HuH-7.5 (cell line): Measurements from ENCODE around the gene CDKN2D.

Experiments used
- DNase-seq: peaks from one replicate; pipeline ENCODE4 v3.0.0; 2011; ENCODE audit warnings: low spot score

Gene CDKN2D

DNA sequence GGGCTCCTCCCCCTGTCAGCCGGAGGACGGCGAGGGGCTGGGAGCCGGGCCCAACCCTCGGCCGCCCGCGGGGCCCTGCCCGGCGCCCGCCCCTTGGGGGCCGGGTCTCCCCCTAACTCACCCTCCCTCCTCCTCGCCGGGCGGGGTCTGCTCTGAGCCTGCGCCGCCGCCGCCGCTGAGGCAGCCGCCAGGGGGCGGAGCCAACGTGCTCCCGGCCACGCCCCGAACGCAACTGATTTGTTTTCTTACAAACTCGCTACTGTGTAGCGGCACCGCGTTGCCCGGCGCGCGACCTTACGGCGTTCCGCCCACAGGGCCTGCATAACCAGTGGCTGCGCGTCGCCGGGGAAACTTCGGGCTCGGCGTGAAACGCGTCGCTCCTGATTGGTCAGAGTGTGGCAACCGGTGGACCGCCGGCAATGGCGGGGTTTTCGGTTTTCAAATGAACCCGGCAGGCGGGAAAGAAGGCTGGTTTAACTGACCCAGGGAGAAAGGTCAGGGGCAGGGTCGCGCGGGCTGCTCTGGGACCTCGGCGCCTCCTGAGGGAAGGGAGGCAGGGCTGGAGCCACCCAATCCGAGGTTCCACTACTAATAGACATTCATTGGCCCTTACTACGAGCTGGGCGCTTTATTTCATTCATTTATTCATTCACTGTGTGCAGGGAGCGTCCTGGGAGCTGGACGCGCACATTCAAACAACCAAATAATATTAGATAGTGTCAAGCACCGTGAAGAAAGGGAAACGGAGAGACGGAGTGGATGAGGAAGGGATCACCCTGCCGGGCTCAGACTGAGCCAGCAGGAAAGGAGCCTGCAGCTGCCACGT, at the start of gene CDKN2D:
Gene CDKN2D, minus strand, starts transcription at position 154 of the 826 bp plus-strand sequence. CDS start 326 bp downstream, outside the sequence.
- DNase-seq: peak; percentile 92

DNA sequence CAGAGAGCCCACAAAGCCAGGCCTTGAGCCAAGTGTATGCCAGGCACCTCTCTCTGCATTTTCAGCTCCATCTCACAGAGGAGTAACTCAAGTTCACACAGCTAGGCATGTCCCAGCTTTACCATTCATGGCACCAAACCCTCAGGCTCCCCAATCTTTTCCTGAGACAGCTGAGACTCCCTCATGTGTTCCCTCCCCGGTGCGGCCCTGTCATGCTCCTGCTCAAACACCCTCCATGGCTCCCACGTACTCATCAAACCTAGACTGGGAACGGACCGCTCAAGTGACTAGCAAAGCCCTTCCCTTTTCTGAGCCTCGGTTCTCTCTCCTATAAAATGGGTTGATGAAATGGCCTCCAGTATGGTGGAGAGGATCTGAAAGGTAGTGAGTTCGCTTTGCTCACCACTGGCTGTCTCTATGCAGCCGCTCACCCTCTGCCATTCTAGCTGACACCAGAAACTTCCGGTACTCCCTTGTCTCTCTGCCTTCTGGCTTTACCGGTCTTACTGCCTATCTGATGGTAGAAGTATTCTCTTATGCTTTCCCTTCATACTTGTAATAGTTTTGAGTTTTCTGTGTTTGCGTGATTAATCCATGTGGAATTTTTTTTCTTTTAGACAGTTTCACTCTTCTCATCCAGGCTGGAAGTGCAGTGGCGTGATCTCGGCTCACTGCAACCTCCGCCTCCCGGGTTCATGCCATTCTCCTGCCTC, 48.8 kb upstream of the CDKN2D start:
- no peak for DNase-seq

DNA sequence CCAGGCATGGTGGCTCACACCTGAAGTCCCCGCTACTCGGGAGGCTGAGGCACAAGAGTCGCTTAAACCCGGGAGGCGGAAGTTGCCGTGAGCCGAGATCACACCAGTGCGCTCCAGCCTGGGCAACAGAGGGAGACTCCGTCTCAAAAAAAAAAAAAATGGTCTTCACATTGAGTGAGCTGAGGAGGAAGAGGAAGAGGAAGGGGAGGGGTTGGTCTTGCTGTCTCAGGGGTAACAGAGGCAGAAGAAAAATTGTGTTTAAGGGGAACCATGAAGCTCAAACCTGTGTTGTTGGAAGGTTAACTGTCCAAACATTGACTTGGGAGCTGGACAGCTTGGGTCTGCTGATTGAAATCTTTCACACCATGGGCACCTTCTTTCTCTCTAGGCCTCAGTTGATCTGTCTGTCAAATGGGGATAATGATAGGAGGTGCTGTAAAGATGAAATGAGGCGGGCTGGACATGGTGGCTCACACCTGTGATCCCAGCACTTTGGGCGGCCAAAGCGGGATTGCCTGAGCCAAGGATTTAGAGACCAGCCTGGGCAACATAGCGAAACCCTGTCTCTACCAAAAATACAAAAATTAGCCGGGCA, 46.7 kb upstream of the CDKN2D start:
- DNase-seq: no peak

DNA sequence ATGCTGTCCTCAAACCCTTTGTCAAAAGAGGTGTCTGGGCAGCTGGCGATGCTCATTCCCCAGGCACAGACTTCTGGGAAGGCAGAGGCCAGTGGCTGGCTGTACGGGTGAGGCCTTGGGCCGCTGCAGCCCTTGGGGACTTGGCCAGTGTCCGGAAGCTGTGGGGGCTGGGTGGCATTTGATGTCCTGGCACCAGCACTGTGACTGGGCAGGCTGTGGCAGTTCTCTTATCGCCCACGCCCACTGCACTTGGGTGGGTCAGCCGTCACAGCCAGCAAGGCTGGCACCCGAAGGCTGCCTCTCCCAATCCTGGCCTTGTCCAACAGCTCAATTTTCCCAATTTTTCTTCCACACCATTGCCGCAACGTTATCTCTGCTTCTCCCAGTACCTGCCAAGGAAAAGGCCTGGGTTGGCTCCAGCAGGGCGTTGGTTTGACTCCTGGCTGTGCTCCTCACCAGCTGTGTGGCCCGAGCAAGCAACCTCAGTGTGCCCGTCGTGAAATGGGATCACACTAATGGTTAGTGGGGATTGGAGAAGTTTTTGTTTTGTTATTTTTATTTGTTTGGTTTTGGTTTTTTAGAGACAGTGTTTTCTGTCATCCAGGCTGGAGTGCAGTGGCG, 43.8 kb upstream of the CDKN2D start:
- no peak for DNase-seq

DNA sequence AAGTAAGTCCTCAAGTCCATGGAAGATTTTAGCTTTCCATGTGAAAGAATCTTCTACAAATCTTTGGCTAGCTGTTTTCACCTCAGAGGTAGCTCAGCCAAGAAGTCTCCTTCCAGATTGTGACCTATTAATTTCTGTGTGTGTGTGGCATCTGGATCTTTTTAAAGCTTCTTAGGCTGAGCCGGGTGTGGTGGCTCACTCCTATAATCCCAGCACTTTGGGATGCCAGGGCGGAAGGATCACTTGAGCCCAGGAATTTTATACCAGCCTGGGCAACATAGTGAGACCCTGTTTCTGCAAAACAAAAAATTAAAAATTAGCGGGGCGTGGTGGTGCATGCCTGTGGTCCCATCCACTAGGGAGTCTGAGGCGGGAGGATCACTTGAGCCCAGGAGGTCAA, 43.1 kb upstream of the CDKN2D start:
- no peak for DNase-seq

DNA sequence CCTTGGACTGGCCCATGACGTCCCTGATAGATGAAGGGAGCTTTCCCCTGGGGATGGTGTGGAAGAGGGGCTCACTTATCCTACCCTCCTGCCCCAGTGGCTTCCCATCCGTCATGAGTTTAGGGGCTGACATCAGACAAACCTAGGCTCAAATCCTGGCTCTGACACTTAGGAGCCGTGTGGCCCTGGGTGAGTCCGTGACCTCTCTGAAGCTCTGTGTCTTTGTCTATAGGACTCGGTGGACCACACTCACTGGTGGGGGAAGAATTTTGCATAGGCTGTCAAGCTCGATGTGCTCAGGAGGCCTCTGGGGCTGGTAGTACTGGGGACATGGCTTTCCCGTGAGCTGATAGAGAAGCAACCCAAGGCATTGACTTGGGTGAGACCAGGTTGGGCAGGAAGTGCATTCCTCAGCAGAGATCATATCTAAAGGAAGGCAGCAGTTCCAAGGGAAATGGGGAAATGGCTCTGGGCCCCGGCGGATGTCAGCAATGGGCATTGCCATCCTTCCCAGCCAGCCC, 35.7 kb upstream of the CDKN2D start:
- no peak for DNase-seq

DNA sequence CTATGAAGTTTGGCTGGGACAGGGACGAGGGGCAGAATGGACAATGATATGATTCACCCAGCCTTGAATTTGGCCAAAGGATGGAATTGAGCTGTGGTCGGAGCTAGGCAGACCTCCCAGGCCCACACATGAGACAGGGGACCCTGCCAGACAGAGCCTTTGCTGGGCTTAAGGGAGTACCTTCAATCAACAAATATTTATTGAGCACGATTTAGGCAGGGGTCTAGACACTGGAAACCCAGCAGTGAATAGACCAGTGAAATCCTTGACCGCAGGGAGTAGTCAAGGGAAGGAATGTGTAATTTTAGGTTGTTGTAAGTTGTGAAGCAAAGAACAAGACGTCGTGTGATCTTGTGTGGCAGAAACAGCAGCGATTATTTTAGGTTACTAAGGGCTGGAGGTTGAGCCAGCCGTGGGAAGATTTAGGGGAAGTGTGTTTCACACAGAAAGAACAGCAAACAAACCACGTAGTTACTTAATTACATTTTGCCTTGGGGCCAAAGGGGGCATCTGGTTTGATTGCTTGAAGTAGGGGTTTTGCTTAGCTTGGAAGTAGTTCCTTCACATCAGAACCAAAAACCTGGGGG, 35.2 kb upstream of the CDKN2D start:
- no peak for DNase-seq

DNA sequence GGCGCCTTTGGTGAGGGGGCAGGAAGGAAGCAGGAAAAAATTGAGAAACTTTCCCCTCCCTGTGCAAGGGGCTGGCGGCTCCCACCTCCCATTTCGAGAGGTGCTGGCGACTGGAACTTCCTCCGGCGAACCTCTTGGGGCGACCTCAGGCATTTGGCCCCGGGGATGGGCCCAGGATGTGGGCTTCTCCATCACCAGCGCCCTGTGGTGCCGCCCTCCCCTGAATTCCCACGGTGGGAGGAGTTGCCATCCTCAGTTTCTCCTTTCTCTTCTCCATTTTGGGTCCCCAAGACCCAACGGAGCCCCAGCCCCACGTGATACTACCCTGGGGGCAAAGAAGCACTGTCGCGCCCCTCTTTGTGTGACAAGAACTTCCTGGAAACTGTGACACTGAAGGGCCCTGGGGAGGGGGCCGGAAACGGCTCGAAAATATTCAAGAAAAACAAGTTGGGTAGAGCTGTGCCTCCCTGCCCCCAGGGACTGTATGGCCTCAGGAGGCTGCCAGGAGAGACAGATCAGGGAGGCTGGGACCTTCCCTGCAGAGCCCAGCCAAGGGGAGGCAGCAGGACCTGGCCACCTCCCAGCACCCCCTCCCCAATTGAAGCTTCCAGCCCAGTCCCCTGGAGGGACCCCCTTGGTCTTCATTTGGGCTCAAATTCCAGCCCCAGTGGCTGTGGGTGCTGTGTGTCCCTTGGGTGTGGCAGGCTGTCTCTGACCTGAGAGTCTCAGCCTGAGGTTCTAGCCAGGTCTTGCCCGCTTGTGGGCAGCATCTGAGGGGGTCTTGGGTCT, 34.5 kb upstream of the CDKN2D start:
- DNase-seq: peak; percentile 19

DNA sequence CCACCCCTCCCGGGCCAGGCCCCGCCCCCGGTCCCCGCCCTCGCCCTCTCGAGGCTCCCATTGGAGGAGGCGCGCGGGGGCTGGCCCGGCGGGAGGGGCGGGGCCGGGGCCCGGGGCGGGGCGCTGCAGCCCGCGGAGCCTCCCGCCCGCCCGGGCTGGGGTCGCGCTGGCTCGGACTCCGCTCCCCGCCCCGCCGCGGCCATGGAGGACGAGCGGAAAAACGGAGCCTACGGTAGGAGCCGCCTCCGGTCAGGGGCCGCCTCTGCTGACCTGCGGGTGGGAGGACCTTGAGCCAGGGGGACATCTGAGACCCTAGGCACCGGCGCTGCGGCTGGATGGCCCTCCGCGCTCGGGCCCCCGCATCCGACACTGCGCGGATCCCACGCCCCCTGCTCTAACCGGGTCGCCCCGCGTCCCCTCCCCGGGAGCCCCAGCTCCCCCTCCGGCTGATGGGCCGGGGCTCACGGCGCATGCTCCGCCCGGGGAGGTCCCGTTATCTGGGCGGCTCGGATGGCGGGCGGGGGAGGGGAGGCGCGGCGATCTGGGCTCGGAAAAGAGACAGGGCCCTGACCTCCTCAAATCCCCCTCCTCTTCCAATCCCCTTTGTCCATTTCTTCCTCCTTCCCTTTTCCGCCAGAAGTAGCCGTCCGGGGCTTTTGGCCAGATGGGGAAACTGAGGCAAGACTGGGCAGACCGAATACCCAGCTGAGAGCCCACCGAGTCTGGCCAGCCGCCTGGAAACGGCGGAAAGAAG, 33.7 kb upstream of the CDKN2D start:
- peak; percentile 95 for DNase-seq

DNA sequence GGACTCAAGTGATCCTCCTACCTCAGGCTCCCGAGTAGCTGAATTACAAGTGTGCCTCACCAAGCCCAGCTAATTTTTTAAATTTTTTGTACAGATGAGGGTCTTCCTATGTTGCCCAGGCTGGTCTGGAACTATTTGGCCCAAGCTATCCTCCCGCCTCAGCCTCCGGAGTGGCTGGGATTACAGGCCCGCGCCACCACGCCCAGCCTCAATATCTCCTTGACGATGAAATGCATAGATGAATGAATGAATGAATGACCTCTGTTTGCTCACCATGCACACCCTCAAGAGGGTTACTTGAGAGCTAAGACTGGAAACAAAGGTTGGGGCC, 33.2 kb upstream of the CDKN2D start:
- DNase-seq: no peak

DNA sequence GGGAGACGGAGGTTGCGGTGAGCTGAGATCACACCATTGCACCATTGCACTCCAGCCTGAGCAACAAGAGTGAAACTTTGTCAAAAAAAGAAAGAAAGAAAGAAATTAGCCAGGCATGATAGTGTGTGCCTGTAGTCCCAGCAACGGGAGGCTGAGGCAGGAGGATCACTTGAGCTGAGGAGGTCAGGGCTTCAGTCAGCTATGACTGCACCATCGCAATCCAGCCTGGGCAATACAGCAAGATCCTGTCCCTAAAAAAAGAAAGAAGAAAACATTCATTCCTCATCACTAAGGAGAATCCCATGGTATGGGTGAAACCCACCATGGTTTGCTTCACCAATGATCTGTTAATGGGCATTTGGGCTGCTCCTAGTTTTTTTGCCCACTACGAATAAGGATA, 31.4 kb upstream of the CDKN2D start:
- no peak for DNase-seq

DNA sequence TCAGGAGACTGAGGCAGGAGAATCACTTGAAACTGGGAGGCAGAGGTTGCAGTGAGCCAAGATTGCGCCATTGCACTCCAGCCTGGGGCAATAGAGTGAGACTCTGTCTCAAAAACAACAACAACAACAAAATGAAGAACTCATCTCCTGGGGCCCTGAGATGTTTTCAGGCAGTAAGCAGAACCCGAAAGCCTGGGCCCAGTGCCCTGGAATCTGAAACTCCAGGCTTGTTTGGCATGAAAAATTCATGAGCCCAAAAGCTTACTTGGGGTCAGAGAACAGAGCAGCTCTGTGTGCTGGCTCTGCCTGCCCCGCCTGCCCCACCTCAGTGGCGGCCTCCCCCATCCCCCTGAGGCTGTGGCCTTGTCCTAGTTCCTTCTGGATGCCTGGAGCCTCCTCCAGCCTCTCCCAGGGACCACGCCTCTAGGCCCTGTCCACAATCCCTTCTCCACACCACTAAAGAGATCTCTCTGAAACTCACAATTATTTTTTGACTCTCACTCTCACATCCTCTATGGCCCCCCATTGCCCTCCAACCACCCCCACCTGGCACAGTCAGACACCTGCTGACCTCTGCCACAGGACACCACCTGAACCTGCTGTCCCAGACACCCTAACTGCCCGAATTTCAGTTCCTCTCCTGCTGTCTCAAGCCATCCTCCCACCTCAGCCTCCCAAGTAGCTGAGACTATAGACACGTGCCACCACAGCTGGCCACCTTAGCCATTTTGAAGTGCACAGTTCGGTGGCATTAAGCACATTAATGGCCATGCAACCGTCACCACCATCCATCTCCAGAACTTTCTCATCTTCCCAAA, 25.2 kb upstream of the CDKN2D start:
- no peak for DNase-seq

DNA sequence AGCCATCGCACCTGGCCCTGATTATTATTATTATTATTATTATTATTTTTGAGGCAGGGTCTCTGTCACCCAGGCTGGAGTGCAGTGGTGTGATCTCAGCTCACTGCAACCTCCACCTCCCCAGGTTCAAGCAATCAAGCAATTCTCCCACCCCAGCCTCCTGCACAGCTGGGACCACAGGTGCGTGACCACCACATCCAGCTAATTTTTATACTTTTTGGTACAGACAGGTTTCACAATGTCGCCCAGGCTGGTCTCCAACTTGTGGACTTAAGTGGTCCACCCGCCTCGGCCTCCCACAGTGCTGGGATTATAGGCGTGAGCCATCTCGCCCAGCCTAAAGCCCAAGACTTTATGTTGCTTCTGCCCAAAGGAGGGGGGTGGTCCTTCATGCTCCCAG, 24.4 kb upstream of the CDKN2D start:
- no peak for DNase-seq

DNA sequence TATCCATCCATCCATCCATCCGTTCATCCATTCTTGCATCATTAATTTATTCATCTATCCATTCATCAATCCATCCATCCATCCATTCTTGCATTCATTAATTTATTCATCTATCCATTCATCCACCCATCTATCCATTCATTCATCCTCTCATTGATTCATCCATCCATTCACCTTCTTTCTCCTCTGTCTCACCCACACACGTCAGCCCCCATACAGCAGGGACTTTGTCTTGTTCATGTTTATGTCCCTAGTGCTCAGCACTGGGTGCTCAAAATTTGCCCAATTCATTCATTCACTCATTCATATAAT, 19.0 kb upstream of the CDKN2D start:
- no peak for DNase-seq

DNA sequence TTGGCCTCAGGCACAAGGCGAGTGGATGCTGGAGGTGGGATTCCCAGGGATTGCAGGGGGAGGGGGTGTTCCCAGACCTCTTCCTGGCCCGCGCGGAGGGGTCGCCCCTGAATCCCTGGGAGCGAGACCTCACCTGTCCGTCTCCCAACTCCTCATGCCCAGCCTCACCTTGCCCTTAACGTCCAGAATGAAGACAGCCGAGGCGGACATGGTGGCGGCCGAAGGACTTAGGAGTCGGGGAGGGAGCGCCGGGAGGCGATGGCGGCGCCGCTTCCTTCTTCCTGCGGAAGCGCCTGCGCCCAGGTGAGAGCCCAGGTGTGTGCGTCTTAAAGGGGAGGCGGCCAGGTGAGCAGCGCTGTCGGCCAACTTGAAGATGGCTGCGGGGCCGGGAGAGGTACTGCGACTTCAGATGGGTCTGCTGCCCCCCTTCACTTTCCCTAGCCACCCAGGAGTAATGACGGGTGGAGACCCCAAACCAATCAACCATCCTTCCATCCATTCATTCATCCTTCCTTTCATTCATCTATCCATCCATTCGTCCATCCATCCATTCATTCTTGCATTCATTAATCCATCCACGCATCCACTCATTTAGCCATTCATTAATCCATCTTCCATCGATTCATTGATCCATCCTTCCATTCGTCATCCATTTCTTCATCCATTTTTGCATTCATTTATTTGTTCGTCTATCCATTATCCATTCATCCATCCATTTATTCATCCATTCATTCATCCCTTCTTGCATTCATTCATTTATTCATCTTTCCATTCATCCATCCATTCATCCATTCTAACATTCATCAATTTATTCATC, 18.5 kb upstream of the CDKN2D start, which contains the start of gene AP1M2:
Gene AP1M2, minus strand, starts transcription at position 291 of the 817 bp plus-strand sequence. Its CDS starts 81 bp downstream, at position 210.
- no peak for DNase-seq

DNA sequence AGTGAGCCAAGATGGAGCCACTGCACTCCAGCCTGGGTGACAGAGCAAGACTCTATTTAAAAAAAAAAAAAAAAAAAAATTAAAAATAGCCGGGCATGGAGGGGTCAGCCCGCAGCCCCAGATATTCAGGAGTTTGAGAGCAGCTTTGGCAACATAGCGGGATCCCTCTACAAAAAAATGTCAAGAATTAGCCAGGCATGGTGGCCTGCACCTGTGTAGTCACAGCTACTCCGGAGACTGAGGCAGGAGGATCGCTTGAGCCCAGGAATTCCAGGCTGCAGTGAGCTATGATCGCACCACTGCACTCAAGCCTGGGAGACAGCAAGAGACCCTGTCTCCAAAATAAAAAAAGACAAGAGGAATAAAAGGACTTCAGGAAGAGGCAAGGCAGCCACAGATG, 17.6 kb upstream of the CDKN2D start:
- no peak for DNase-seq

DNA sequence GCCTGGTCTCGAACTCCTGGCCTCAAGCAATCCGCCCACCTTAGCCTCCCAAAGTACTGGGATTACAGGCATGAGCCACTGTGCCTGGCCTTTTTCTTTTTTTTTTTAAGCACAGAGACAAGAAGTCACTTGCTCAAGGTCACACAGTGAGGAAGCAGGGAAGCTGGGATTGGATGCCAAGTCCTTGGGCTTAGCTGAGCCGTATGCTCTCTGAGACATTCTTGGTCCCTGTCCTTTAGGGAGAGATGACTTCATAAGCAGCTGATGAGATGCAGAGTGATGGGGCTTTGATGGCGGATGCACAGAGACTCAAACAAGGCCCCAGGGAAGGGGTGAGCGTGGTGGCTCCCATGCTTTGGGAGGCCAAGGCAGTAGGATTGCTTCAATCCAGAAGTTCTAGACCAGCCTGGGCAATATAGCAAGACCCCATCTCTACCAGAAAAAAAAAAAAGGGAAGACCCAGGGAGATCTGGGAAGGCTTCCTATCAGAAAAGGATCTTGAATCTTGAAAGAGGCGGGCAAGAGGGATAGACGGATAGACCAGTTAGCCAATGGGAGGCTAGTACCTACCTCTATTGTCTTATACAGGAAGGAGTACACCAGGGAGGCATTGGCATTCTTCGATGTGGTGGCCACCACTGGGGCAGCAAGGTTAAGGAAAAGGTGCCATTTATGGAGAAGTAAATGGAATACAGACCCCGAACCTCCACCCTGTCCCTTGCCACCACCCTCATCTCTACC, 14.4 kb upstream of the CDKN2D start:
- DNase-seq: no peak

DNA sequence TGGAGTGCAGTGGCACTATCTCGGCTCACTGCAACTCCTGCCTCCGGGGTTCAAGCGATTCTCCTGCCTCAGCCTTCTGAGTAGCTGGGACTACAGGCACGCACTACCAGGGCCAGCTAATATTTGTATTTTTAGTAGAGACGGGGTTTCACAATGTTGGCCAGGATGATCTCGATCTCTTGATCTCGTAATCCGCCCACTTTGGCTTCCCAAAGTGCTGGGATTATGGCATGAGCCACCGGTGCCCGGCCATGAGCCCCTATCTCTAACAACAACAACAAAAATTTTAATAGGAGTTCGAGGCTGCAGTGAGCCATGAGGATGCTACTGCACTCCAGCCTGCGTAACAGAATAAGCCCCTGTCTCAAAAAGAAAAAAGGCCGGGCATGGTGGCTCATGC, 13.3 kb upstream of the CDKN2D start:
- DNase-seq: no peak
